Right lobe of liver (tissue), 6 donors: ENCODE results near the gene GPR176. TPM values are rescaled to one million over a fixed set of nuclear protein-coding genes. Genes with fewer than 3 reads are reported as not detected.

ENCODE experiments used
- ATAC-seq, 4 donors: fragments of 200-7000 bp; cut with Tn5 transposase; one replicate each; pipeline ENCODE4 v1.9.1; 2020; ENCODE audit warnings: mild to moderate bottlenecking in 4 of 4, moderate library complexity in 4 of 4
- DNase-seq, 3 donors: peaks; one replicate each; pipeline ENCODE4 v3.0.0-alpha.2; 2020
- H3K27ac ChIP-seq, 3 donors: fragments of 200-600 bp; one replicate each; pipeline ENCODE4 v1.8.0; 2022
- H3K27me3 ChIP-seq, 2 donors: fragments of 200-600 bp; one replicate each; pipeline ENCODE4 v1.8.0; 2022
- H3K36me3 ChIP-seq, 4 donors: fragments of 200-600 bp; sonication (generic) in 1 of 4; one replicate each; pipeline versions ENCODE4 v1.5.1 to v1.8.0; 2017 to 2022; ENCODE audit warnings: control low read depth in 1 of 4
- H3K4me1 ChIP-seq, 4 donors: fragments of 200-600 bp; sonication (generic) in 1 of 4; one replicate each; pipeline versions ENCODE4 v1.5.1 to v1.8.0; 2017 to 2022; ENCODE audit warnings: control low read depth in 1 of 4
- H3K4me3 ChIP-seq, 3 donors: fragments of 200-600 bp; one replicate each; pipeline ENCODE4 v1.8.0; 2022
- H3K9me3 ChIP-seq, 4 donors: fragments of 200-600 bp; sonication (generic) in 1 of 4; one replicate each; pipeline versions ENCODE4 v1.5.1 to v1.8.0; 2017 to 2022; ENCODE audit warnings: control low read depth in 1 of 4
- CTCF ChIP-seq, 4 donors: fragments of 200-600 bp in 3 of 4; fragments of 450-650 bp in 1 of 4; IDR thresholded peaks; one replicate each; pipeline versions ENCODE4 v1.5.1 to v1.8.0; 2016 to 2022; ENCODE audit warnings: antibody characterized with exemption in 4 of 4, mild to moderate bottlenecking in 2 of 4
- POLR2A ChIP-seq: fragments of 450-650 bp; IDR thresholded peaks from one replicate; pipeline ENCODE4 v1.6.1; 2017; ENCODE audit warnings: antibody characterized with exemption, mild to moderate bottlenecking
- WGBS: methylation state at CpG from one replicate; pipeline ENCODE4 v1.1.6; 2018; ENCODE audit warnings: low coverage, low lambda C conversion rate; ENCODE audit not compliant: insufficient coverage; ENCODE audit errors: missing lambda C conversion rate; 5-methylcytosine and 5-hydroxymethylcytosine counted together
- intact Hi-C, 2 donors: fragments of 100-400 bp; cut with DNase I; formaldehyde crosslinking; loops; one replicate each; pipeline versions ENCODE4 v1.11.2 to v1.14.1; 2022
- total RNA-seq, 6 experiments: library from RNA; depleted of rRNA in 2 of 6; stranded (reverse); fragments of >200 nt in 2 of 6; fragmentation: NEBNext Ultra II Directional in 3 of 6; extraction: Animal tissue kit (Norgen Biotek cat#: 25700) in 3 of 6; gene quantifications; one replicate each; pipeline versions ENCODE4 v1.1.0 to v1.2.4, GENCODE V29; 2016 to 2023
- donor health status: DM: no; HTN: yes; CAD: no.
- donor health status: DM: no; HTN: no; CAD: no.
- donor health status: DM: no; HTN: no; CAD: no.
- donor health status: DM: no; HTN: yes; CAD: no.
- donor health status: DM: no; HTN: yes; CAD: no.

GPR176 gene
- total RNA-seq, 6 experiments from 2014 or later = 0.59 to 2.1 (median 1.3) TPM

GRCh38 chr15:39850436-39850835, 69.6 kb downstream of the GPR176 start:
- no peak overlapping the region for H3K27ac ChIP-seq
- WGBS = 45% methylated on average over 1 of the region's 1 CpG
- no peaks in the 10 kb centered on the region for H3K36me3 ChIP-seq
- ATAC-seq (no peak), DNase-seq (no peak)
- no peaks in the 10 kb centered on the region for H3K4me1 ChIP-seq
- no peaks in the 10 kb centered on the region for H3K27me3 ChIP-seq
- H3K9me3 ChIP-seq = no peaks in the 10 kb centered on the region
- intact Hi-C loops = no loop called here
- H3K4me3 ChIP-seq = no peak overlapping the region
- TF ChIP-seq POLR2A = no peak
- TF ChIP-seq CTCF (IDR thresholded peaks at IDR 0.05) = no peak

GRCh38 chr15:39846108-39846507, 74.0 kb downstream of the GPR176 start:
- no peaks in the 10 kb centered on the region for H3K36me3 ChIP-seq
- no peaks in the 10 kb centered on the region for H3K9me3 ChIP-seq
- H3K27ac ChIP-seq = no peak overlapping the region
- TF ChIP-seq POLR2A (no peak), CTCF (IDR thresholded peaks at IDR 0.05) (no peak)
- H3K27me3 ChIP-seq = no peaks in the 10 kb centered on the region
- WGBS = 80% methylated on average over 1 of the region's 2 CpGs
- DNase-seq = no peak
- intact Hi-C loops = no loop called here
- H3K4me3 ChIP-seq = no peak overlapping the region
- H3K4me1 ChIP-seq = no peaks in the 10 kb centered on the region
- ATAC-seq = no peak

- intact Hi-C loops = no loop called here
Measured at GRCh38 chr15:39845582-39845981, 74.5 kb downstream of the GPR176 start.

GRCh38 chr15:39843565-39843964, 76.5 kb downstream of the GPR176 start:
- no peaks in the 10 kb centered on the region for H3K27me3 ChIP-seq
- ATAC-seq = no peak
- no peaks in the 10 kb centered on the region for H3K36me3 ChIP-seq
- intact Hi-C loops = no loop called here
- TF ChIP-seq POLR2A = no peak
- TF ChIP-seq CTCF (IDR thresholded peaks at IDR 0.05) = no peak
- H3K4me1 ChIP-seq = no peaks in the 10 kb centered on the region
- no peak overlapping the region for H3K4me3 ChIP-seq
- no peaks in the 10 kb centered on the region for H3K9me3 ChIP-seq
- no peak for DNase-seq
- WGBS = 94% methylated on average over 2 of the region's 2 CpGs
- no peak overlapping the region for H3K27ac ChIP-seq

More at GRCh38 chr15:39845582-39845981, 74.5 kb downstream of the GPR176 start:
- H3K36me3 ChIP-seq = no peaks in the 10 kb centered on the region
- 86% methylated on average over 4 of the region's 5 CpGs for WGBS
- no peaks in the 10 kb centered on the region for H3K9me3 ChIP-seq
- no peak overlapping the region for H3K4me3 ChIP-seq
- ATAC-seq (no peak), DNase-seq (no peak)
- H3K27ac ChIP-seq = no peak overlapping the region
- H3K4me1 ChIP-seq = no peaks in the 10 kb centered on the region
- TF ChIP-seq POLR2A = no peak
- TF ChIP-seq CTCF (IDR thresholded peaks at IDR 0.05) = no peak
- no peaks in the 10 kb centered on the region for H3K27me3 ChIP-seq

- no peaks in the 10 kb centered on the region for H3K4me1 ChIP-seq
- WGBS = 100% methylated on average over 1 of the region's 1 CpG
- no peak for TF ChIP-seq POLR2A
- no peak for TF ChIP-seq CTCF (IDR thresholded peaks at IDR 0.05)
- no peaks in the 10 kb centered on the region for H3K27me3 ChIP-seq
- H3K27ac ChIP-seq = no peak overlapping the region
- no peaks in the 10 kb centered on the region for H3K9me3 ChIP-seq
- DNase-seq (no peak), ATAC-seq (no peak)
- no peak overlapping the region for H3K4me3 ChIP-seq
- intact Hi-C loops = no loop called here
- H3K36me3 ChIP-seq = no peaks in the 10 kb centered on the region
Measured at GRCh38 chr15:39837454-39837853, 82.6 kb downstream of the GPR176 start.
